ENCODE results near the gene C20orf144.

DNA sequence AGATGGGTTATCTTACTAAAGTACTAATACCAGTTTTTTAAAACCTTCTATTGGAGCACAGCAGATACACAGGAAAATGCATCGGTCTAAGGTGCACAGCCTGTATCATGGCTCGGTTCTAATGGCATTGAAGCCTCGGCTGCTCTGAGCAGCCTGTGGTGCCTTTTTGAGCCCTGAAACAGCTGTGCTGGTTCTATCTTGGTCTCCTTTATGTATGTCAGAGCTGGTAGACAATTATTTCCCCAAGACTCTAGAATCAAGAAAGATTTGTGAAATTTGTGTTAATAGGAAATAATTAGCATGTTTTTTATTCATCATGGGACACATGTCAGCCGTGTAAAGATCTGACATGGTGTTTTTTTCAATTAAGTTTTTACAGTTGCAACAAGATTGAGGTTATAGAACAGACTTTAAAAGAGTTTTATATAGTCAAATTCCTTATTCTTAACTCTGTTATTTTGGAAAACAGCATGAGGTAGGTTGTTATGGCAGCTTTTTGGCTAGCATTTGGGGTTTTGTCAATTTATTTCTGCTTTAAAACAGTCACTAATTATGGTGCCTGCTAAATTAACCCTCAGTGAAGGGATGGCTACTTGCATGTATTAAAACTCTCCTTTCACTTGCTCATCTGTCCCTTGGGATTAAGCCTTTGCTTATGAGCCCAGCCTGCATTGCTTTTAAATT, 40.3 kb upstream of the C20orf144 start:
- no peak for TF ChIP-seq EZH2 (IDR thresholded peaks at IDR 0.05; ENCODE audit: low read depth, unreplicated experiment)
- TF ChIP-seq POLR2AphosphoS5 (IDR thresholded peaks at IDR 0.05; ENCODE audit: low read depth), result no peak
- TF ChIP-seq, protein P1, sequence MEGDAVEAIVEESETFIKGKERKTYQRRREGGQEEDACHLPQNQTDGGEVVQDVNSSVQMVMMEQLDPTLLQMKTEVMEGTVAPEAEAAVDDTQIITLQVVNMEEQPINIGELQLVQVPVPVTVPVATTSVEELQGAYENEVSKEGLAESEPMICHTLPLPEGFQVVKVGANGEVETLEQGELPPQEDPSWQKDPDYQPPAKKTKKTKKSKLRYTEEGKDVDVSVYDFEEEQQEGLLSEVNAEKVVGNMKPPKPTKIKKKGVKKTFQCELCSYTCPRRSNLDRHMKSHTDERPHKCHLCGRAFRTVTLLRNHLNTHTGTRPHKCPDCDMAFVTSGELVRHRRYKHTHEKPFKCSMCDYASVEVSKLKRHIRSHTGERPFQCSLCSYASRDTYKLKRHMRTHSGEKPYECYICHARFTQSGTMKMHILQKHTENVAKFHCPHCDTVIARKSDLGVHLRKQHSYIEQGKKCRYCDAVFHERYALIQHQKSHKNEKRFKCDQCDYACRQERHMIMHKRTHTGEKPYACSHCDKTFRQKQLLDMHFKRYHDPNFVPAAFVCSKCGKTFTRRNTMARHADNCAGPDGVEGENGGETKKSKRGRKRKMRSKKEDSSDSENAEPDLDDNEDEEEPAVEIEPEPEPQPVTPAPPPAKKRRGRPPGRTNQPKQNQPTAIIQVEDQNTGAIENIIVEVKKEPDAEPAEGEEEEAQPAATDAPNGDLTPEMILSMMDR (conservative IDR thresholded peaks at IDR 0.05; ENCODE audit: low read depth in 2 of 2), result no peak
- no peak for TF ChIP-seq EZH2phosphoT487 (IDR thresholded peaks at IDR 0.05; ENCODE audit: unreplicated experiment)
- no peak for TF ChIP-seq REST (IDR thresholded peaks at IDR 0.05; ENCODE audit: unreplicated experiment)
- TF ChIP-seq, protein P2, sequence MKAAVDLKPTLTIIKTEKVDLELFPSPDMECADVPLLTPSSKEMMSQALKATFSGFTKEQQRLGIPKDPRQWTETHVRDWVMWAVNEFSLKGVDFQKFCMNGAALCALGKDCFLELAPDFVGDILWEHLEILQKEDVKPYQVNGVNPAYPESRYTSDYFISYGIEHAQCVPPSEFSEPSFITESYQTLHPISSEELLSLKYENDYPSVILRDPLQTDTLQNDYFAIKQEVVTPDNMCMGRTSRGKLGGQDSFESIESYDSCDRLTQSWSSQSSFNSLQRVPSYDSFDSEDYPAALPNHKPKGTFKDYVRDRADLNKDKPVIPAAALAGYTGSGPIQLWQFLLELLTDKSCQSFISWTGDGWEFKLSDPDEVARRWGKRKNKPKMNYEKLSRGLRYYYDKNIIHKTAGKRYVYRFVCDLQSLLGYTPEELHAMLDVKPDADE (IDR thresholded peaks at IDR 0.05), result no peak
- TF ChIP-seq JUNB (IDR thresholded peaks at IDR 0.05; ENCODE audit: unreplicated experiment), result no peak
- no peak for TF ChIP-seq NANOG (IDR thresholded peaks at IDR 0.05; ENCODE audit: borderline replicate concordance)
- TF ChIP-seq ZNF114 (CRISPR knock-in tag; IDR thresholded peaks at IDR 0.05), result no peak
- no peak for TF ChIP-seq STAT1 (IDR thresholded peaks at IDR 0.05; ENCODE audit: unreplicated experiment)
- TF ChIP-seq CREB1 (CRISPR knock-in tag; IDR thresholded peaks at IDR 0.05; ENCODE audit: low read depth), result no peak
